Neural cell (in vitro differentiated cells): ENCODE results near the gene GMIP.

Experiments used
- EZH2 ChIP-seq: fragments of 200-600, 300-800 bp; shearing (Covaris generic), sonication (generic); IDR thresholded peaks from 2 replicates; pipeline ENCODE4 v1.6.1; 2014; ENCODE audit warnings: antibody characterized with exemption, low read length, borderline replicate concordance, mild to moderate bottlenecking; ENCODE audit not compliant: insufficient read depth, poor library complexity, severe bottlenecking
- TF ChIP-seq, protein P1 (sequence below): fragments of 450-650 bp; IDR thresholded peaks from 2 replicates; pipeline ENCODE4 v1.5.1; 2014; ENCODE audit warnings: antibody characterized with exemption, mild to moderate bottlenecking, moderate library complexity; ENCODE audit not compliant: poor library complexity, severe bottlenecking

DNA sequence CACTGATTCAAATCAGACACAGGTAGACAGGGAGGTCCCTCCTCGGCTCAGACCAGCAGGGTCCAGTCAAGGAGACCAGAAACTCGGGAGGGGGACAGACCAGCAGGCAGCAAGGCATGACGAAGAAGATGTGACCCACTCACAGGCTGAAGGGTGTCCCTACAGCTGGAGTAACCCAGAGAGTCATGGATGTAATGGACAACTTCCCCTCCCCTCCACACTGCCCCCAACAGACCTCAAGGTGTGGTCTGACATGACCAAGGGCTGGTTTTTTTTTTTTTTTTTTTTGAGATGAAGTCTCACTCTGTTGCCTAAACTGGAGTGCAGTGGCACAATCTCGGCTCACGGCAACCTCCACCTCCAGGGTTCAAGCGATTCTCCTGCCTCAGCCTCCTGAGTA is 59.1 kb downstream of the GMIP start:
- TF ChIP-seq, protein P1, sequence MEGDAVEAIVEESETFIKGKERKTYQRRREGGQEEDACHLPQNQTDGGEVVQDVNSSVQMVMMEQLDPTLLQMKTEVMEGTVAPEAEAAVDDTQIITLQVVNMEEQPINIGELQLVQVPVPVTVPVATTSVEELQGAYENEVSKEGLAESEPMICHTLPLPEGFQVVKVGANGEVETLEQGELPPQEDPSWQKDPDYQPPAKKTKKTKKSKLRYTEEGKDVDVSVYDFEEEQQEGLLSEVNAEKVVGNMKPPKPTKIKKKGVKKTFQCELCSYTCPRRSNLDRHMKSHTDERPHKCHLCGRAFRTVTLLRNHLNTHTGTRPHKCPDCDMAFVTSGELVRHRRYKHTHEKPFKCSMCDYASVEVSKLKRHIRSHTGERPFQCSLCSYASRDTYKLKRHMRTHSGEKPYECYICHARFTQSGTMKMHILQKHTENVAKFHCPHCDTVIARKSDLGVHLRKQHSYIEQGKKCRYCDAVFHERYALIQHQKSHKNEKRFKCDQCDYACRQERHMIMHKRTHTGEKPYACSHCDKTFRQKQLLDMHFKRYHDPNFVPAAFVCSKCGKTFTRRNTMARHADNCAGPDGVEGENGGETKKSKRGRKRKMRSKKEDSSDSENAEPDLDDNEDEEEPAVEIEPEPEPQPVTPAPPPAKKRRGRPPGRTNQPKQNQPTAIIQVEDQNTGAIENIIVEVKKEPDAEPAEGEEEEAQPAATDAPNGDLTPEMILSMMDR = no peak
- TF ChIP-seq EZH2 = no peak
